ENCODE measurements around the gene TXNDC11. TPM values are rescaled to one million over a fixed set of nuclear protein-coding genes. Genes with fewer than 3 reads are reported as not detected.
A peak's percentile ranks its signal among the peaks of the same experiment; 100 is the strongest.

TXNDC11 gene
- total and polyA plus RNA-seq, 10 of the 15 experiments (the other 5 are each of a cell fraction or from before 2014, with no cell fraction given) = 1.7 to 86.7 (median 54.4) TPM

- H3K4me2 ChIP-seq (ENCODE audit: control insufficient read depth, insufficient read depth) = peak overlapping the region; percentile 54
- peaks cover 4% of the 10 kb centered on the region; the same call in 1 of the 2 replicates for H4K20me1 ChIP-seq (ENCODE audit: control insufficient read depth, insufficient read depth)
- FAIRE-seq (no peak), ATAC-seq (peak; percentile 3; the same call in 1 of the 3 replicates), DNase-seq (ENCODE audit: low read depth, low spot score) (no peak)
- 0 out of 2 replicates have a peak overlapping the region, but pooled peaks have one; percentile 15 for H3K4me3 ChIP-seq
- no peaks in the 10 kb centered on the region for H3K27me3 ChIP-seq (replicated peaks in 1 of 2; ENCODE audit: control insufficient read depth in 2 of 2, insufficient read depth in 2 of 2, low read length in 1 of 2)
- H3K9me3 ChIP-seq (replicated peaks; ENCODE audit: control insufficient read depth, insufficient read depth, low read length) = no peaks in the 10 kb centered on the region
- peak overlapping the region; percentile 42; the same call in 1 of the 2 replicates for H3K27ac ChIP-seq (ENCODE audit: control insufficient read depth, insufficient read depth)
- POLR2A ChIA-PET = interaction anchor here (0.5 to 12.7 kb wide), 8 partner anchors 9 to 209 kb away, joined by 3 to 410 read pairs (median 6); partner anchors contain the start of gene TXNDC11
- RAD21 ChIA-PET (ENCODE audit: unreplicated experiment) = interaction anchor here (0.7 to 10.7 kb wide), 10 partner anchors 7 to 277 kb away, joined by 3 to 174 read pairs (median 4); partner anchors contain the start of gene TXNDC11
- H3K36me3 ChIP-seq (ENCODE audit: control insufficient read depth in 2 of 2, insufficient read depth in 2 of 2, low read length in 1 of 2) = peaks cover 0 to 4% of the 10 kb centered on the region in 2 experiments; a peak in 3 of 4 replicates
- no peak overlapping the region for H3K9ac ChIP-seq (ENCODE audit: control insufficient read depth, insufficient read depth, low read length)
- BruUV-seq (replicated peaks) = no TSS peak
- TF ChIP-seq MYC (IDR thresholded peaks at IDR 0.05; ENCODE audit: insufficient read depth, insufficient read length, insufficient replicate concordance, low read length, severe bottlenecking) (no peak), ZNF274 (IDR thresholded peaks at IDR 0.05; ENCODE audit: insufficient read depth, insufficient read length) (no peak), MEF2A (IDR thresholded peaks at IDR 0.05; ENCODE audit: insufficient read depth, low read depth, low read length) (no peak), BCL3 (IDR thresholded peaks at IDR 0.05; ENCODE audit: borderline replicate concordance, insufficient read depth, low read depth, low read length, poor library complexity, severe bottlenecking) (no peak), TCF7 (IDR thresholded peaks at IDR 0.05; ENCODE audit: borderline replicate concordance) (no peak), PML (IDR thresholded peaks at IDR 0.05; ENCODE audit: low read length) (no peak), RAD21 (IDR thresholded peaks at IDR 0.05; ENCODE audit: insufficient read depth, low read depth, low read length) (no peak), BHLHE40 (IDR thresholded peaks at IDR 0.05; ENCODE audit: borderline replicate concordance in 1 of 2, low read depth in 2 of 2, low read length in 1 of 2) (no peak), RUNX3 (IDR thresholded peaks at IDR 0.05; ENCODE audit: low read length) (no peak), CHD1 (IDR thresholded peaks at IDR 0.05; ENCODE audit: low read depth, low read length) (no peak), RB1 (IDR thresholded peaks at IDR 0.05; ENCODE audit: borderline replicate concordance) (no peak), CREB1 (IDR thresholded peaks at IDR 0.05; ENCODE audit: low read depth) (no peak), DPF2 (IDR thresholded peaks at IDR 0.05) (no peak)
- TF ChIP-seq, protein P1, sequence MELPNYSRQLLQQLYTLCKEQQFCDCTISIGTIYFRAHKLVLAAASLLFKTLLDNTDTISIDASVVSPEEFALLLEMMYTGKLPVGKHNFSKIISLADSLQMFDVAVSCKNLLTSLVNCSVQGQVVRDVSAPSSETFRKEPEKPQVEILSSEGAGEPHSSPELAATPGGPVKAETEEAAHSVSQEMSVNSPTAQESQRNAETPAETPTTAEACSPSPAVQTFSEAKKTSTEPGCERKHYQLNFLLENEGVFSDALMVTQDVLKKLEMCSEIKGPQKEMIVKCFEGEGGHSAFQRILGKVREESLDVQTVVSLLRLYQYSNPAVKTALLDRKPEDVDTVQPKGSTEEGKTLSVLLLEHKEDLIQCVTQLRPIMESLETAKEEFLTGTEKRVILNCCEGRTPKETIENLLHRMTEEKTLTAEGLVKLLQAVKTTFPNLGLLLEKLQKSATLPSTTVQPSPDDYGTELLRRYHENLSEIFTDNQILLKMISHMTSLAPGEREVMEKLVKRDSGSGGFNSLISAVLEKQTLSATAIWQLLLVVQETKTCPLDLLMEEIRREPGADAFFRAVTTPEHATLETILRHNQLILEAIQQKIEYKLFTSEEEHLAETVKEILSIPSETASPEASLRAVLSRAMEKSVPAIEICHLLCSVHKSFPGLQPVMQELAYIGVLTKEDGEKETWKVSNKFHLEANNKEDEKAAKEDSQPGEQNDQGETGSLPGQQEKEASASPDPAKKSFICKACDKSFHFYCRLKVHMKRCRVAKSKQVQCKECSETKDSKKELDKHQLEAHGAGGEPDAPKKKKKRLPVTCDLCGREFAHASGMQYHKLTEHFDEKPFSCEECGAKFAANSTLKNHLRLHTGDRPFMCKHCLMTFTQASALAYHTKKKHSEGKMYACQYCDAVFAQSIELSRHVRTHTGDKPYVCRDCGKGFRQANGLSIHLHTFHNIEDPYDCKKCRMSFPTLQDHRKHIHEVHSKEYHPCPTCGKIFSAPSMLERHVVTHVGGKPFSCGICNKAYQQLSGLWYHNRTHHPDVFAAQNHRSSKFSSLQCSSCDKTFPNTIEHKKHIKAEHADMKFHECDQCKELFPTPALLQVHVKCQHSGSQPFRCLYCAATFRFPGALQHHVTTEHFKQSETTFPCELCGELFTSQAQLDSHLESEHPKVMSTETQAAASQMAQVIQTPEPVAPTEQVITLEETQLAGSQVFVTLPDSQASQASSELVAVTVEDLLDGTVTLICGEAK (IDR thresholded peaks at IDR 0.05; ENCODE audit: borderline replicate concordance) = no peak
- CTCF ChIA-PET = interaction anchor here (0.9 to 5.0 kb wide), 8 partner anchors 10 to 76 kb away, joined by 3 to 28 read pairs (median 4); no protein-coding TSS in a partner anchor
- no peak overlapping the region for H2AFZ ChIP-seq (ENCODE audit: control insufficient read depth, low read depth, low read length)
- intact Hi-C loops (cut with micrococcal nuclease; ENCODE audit: unreplicated experiment) = no loop called here
- in situ Hi-C loops (cut with MboI) = no loop called here
- H3K79me2 ChIP-seq (ENCODE audit: control insufficient read depth, insufficient read depth, low read length) = peaks cover 97% of the 10 kb centered on the region
- 82% methylated on average over 8 of the region's 8 CpGs for WGBS (ENCODE audit: insufficient coverage, insufficient replicate concordance, low lambda C conversion rate, missing lambda C conversion rate)
- SMC1A ChIA-PET (ENCODE audit: uncharacterized antibody, unreplicated experiment) = interaction anchor here (1.2 to 11.9 kb wide), 11 partner anchors 8 to 113 kb away, joined by 3 to 184 read pairs (median 5); partner anchors contain the start of gene TXNDC11
- peaks cover 18% of the 10 kb centered on the region for H3K4me1 ChIP-seq (ENCODE audit: control insufficient read depth, insufficient read depth, low read length)
These were observed 48.6 kb upstream of the TXNDC11 start for GRCh38 chr16:11791144-11791828.
